Choroid plexus epithelial cell (primary cell): Measurements from ENCODE around the gene FCER1G.

Source experiments
- DNase-seq: peaks from one replicate; pipeline ENCODE4 v3.0.0-alpha.2; 2010; ENCODE audit warnings: low read depth
- H3K4me3 ChIP-seq: 2 replicates; pipeline ENCODE4 v1.5.1; 2011; ENCODE audit warnings: low read depth, mild to moderate bottlenecking, control low read depth, low read length, moderate library complexity
- CTCF ChIP-seq: conservative IDR thresholded peaks from 2 replicates; pipeline ENCODE4 v1.5.1; 2011; ENCODE audit warnings: low read depth, mild to moderate bottlenecking, control low read depth, inconsistent platforms, low read length, moderate library complexity

FCER1G gene

GRCh38 chr1:161225178-161225533 is 10.1 kb downstream of the FCER1G start:
- DNase-seq: no peak
- no peak overlapping the region for H3K4me3 ChIP-seq
- no peak for TF ChIP-seq CTCF

- peak; percentile 100 for DNase-seq
- peak; percentile 82 for TF ChIP-seq CTCF
- H3K4me3 ChIP-seq: peak within 1 kb of the TSS; percentile 94
Measured at GRCh38 chr1:161225534-161226319, 10.6 kb downstream of the FCER1G start, which contains the start of gene TOMM40L. TSS of gene TOMM40L (plus strand) at chr1:161226060. CDS start at chr1:161226490, 430 bp downstream.

DNA sequence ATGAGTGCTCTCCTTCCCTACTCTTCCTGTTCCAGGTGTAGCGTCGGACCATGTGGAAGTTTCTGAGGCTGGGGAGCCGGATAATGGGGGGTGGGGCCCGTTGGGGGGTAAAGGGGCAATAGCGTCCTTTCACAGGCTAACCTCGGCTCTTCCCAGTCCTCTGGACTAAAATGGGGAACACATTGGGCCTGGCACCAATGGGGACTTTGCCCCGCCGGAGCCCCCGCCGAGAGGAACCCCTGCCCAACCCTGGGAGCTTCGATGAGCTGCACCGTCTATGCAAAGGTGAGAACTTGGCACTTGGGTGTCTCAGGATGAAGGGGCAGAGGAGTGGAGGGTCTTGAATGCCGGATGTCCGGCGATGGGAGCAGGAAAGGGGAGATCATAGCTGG is 11.2 kb downstream of the FCER1G start:
- H3K4me3 ChIP-seq: peak overlapping the region; percentile 94
- no peak for TF ChIP-seq CTCF
- DNase-seq: no peak

DNA sequence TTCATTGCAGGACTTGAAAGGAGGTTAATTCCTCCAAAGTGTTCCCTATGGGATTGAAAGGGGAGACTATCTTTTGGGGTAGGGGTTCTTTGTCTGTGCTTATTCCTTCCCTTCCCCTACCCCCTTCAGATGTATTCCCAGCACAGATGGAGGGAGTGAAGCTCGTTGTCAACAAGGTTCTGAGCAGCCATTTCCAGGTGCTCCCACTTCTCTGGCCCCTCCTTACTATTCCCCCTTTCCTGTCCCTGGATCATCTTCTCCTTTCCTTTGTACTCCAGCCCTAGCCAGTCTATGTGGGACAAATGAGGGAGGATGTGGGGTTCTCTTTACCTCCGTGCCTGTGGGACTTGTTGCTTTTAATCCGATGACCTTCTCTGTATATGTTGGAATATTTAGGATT is 11.7 kb downstream of the FCER1G start:
- no peak for TF ChIP-seq CTCF
- H3K4me3 ChIP-seq: peak overlapping the region; percentile 94
- no peak for DNase-seq

DNA sequence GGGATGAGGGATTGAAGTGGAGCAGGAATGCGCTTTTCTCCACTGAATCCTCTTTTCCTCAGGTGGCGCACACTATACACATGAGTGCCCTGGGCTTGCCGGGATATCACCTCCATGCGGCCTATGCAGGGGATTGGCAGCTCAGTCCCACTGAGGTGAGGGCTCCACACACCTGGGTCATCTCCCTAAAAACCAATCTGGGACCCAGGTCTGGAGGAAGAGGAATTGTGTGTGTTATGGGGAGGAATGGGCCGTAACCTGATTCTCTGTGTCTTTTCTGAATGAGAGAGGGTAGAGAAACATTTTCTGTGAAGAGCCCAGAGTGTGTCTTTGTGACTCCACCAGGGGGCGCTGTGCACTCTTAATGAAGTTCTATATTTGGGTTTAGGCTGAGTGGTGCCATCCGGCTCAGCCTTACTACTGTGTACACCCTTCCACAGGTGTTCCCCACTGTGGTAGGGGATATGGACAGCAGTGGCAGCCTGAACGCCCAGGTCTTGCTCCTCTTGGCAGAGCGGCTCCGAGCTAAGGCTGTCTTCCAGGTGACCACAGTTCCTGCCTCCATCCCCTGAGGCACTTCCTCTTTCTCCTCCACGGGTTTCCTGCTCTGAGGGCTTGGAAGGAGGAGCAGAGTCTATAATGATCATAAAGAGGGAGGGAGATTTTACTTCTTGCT is 12.2 kb downstream of the FCER1G start:
- DNase-seq: peak; percentile 86
- TF ChIP-seq CTCF: peak; percentile 84
- peak overlapping the region; percentile 51 for H3K4me3 ChIP-seq

DNA sequence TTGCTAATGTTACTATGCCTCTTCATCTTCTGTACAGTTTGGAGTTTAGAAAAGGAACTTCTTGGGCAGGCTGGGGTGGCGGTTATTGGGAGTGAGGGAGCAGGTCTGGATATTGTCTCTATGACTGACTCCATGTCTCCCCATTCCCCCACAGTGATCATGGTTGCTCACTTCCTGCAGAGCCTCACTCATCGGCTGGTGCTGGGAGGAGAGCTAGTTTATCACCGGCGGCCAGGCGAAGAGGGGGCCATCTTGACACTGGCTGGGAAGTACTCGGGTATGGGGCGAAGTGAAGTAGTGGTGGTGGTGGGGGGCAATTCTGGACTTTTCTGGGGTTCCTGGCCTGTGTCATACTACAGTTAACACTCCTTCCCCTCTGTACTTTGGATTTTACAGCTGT is 12.9 kb downstream of the FCER1G start:
- no peak overlapping the region for H3K4me3 ChIP-seq
- DNase-seq: no peak
- TF ChIP-seq CTCF: no peak

GRCh38 chr1:161229896-161230295 is 14.8 kb downstream of the FCER1G start:
- TF ChIP-seq CTCF: peak; percentile 25
- peak; percentile 25 for DNase-seq
- H3K4me3 ChIP-seq: no peak overlapping the region
